Tibial nerve (tissue), 4 donors: ENCODE measurements around the gene FCER1G.

ENCODE experiments used
- CTCF ChIP-seq, 5 experiments: fragments of 200-600 bp in 3 of 5; fragments of 450-650 bp in 2 of 5; sonication (generic) in 3 of 5; IDR thresholded peaks; one replicate each; pipeline ENCODE4 v1.5.1; 2016 to 2019; ENCODE audit warnings: antibody characterized with exemption in 5 of 5, mild to moderate bottlenecking in 3 of 5, moderate library complexity in 2 of 5
- EP300 ChIP-seq, 2 donors: sonication (generic); formaldehyde crosslinking; IDR thresholded peaks; one replicate each; pipeline ENCODE4 v1.6.1; 2017; ENCODE audit warnings: antibody characterized with exemption in 2 of 2, mild to moderate bottlenecking in 1 of 2
- POLR2A ChIP-seq, 2 donors: fragments of 450-650 bp; IDR thresholded peaks; one replicate each; pipeline ENCODE4 v1.6.1; 2017; ENCODE audit warnings: antibody characterized with exemption in 2 of 2, mild to moderate bottlenecking in 2 of 2, moderate library complexity in 2 of 2

GRCh38 chr1:161189036-161189435 is 26.1 kb upstream of the FCER1G start:
- no peak for TF ChIP-seq POLR2A (IDR thresholded peaks at IDR 0.05)
- no peak for TF ChIP-seq CTCF (IDR thresholded peaks at IDR 0.05)
- TF ChIP-seq EP300 (IDR thresholded peaks at IDR 0.05), result peak in 1 of 2 donors; percentile 50
